ENCODE results near the gene NIPA2. TPM values are rescaled to one million over a fixed set of nuclear protein-coding genes. Genes with fewer than 3 reads are reported as not detected.
A peak's percentile ranks its signal among the peaks of the same experiment; 100 is the strongest.

The NIPA2 gene
- total RNA-seq, 1 experiment from 2014 or later = 87.2 TPM

DNA sequence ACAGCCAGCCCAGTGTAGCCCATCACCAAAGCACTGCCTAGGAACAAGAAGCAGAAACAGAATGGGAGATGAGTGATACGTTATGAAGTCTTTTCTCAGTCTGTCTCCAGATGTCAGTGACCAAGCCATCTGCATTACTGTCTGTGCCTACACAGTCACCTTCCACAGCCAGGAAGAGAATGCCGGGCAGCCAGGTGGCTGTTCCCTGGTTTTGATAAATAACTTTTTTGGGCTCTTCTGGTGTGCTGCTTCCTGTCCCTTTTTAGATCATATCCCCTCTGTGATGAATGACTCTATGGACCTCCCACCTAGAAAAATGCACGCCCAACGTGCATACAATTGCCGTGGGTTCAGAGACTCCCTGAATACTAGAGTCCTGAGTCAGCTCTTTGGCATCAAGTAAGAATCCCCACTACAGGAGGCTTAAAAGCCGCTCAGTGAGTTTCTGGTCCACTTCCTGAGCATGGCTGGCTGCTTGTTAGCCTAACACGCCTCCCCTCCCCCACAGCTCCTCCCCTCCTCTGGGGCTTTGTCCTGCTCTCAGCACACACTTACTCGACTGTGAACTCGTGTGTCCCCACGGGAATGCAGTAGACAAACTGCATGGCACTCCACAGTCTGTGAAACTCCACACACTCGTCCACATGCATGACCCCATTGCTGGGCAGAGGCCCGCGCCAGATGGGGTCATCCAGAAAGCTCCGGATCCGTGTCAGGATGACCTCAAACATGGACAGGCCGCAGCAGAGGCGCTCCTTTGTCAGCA lies 34.7 kb downstream of the NIPA2 start:
- no peaks in the 10 kb centered on the region for H3K9me3 ChIP-seq (ENCODE audit: low read depth, low read length, poor library complexity, severe bottlenecking)
- TF ChIP-seq EZH2 (IDR thresholded peaks at IDR 0.05; ENCODE audit: borderline replicate concordance, low read depth, low read length, poor library complexity, severe bottlenecking) = no peak
- TF ChIP-seq, protein P1, sequence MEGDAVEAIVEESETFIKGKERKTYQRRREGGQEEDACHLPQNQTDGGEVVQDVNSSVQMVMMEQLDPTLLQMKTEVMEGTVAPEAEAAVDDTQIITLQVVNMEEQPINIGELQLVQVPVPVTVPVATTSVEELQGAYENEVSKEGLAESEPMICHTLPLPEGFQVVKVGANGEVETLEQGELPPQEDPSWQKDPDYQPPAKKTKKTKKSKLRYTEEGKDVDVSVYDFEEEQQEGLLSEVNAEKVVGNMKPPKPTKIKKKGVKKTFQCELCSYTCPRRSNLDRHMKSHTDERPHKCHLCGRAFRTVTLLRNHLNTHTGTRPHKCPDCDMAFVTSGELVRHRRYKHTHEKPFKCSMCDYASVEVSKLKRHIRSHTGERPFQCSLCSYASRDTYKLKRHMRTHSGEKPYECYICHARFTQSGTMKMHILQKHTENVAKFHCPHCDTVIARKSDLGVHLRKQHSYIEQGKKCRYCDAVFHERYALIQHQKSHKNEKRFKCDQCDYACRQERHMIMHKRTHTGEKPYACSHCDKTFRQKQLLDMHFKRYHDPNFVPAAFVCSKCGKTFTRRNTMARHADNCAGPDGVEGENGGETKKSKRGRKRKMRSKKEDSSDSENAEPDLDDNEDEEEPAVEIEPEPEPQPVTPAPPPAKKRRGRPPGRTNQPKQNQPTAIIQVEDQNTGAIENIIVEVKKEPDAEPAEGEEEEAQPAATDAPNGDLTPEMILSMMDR (conservative IDR thresholded peaks at IDR 0.05; ENCODE audit: low read depth, low read length) = no peak
- peaks cover 3% of the 10 kb centered on the region for H3K4me1 ChIP-seq (ENCODE audit: insufficient read depth, low read length, poor library complexity, severe bottlenecking)
- H3K36me3 ChIP-seq (ENCODE audit: insufficient read depth, low read length, poor library complexity, severe bottlenecking) = peaks cover 55% of the 10 kb centered on the region
- BruUV-seq (replicated peaks) = no TSS peak
- no peaks in the 10 kb centered on the region for H3K27me3 ChIP-seq (replicated peaks; ENCODE audit: insufficient read depth, low read depth, low read length, poor library complexity)
- ChIA-PET POLR2A (ENCODE audit: low non-redundant PET) (no interaction called here), CTCF (no interaction called here)
- peak overlapping the region; percentile 56 for H3K27ac ChIP-seq (ENCODE audit: low read depth, low read length, poor library complexity, severe bottlenecking)
- H3K4me3 ChIP-seq (ENCODE audit: low read depth, low read length, poor library complexity, severe bottlenecking) = no peak overlapping the region
- peak; percentile 85 for DNase-seq (ENCODE audit: low spot score)
- intact Hi-C loops (cut with micrococcal nuclease; ENCODE audit: unreplicated experiment) = loop anchor here (5.0 kb wide), 2 partner anchors 34 to 36 kb away; partner anchors contain the start of gene NIPA2

DNA sequence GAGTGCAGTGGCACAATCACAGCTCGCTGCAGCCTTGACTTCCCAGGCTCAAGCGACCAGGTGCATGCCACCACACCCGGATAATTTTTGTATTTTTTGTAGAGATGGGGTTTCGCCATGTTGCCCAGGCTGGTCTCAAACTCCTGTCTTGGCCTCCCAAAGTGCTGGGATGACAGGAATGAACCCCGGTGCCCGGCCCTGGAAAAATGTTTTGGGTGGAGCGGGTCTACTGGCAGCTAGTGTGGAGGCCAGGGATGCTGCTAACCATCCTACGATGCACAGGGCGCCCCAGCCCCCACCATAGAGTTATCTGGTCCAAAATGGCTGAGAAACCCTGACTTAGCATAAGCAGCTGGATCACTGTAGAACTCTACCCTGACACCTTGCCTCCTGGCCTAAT lies 35.4 kb downstream of the NIPA2 start:
- peaks cover 48% of the 10 kb centered on the region for H3K36me3 ChIP-seq (ENCODE audit: insufficient read depth, low read length, poor library complexity, severe bottlenecking)
- ChIA-PET CTCF (no interaction called here), POLR2A (ENCODE audit: low non-redundant PET) (no interaction called here)
- H3K4me3 ChIP-seq (ENCODE audit: low read depth, low read length, poor library complexity, severe bottlenecking) = no peak overlapping the region
- DNase-seq (ENCODE audit: low spot score) = no peak
- no peaks in the 10 kb centered on the region for H3K9me3 ChIP-seq (ENCODE audit: low read depth, low read length, poor library complexity, severe bottlenecking)
- intact Hi-C loops (cut with micrococcal nuclease; ENCODE audit: unreplicated experiment) = loop anchor here (5.0 kb wide), 2 partner anchors 33 to 37 kb away; partner anchors contain the start of gene NIPA2
- peak overlapping the region; percentile 56 for H3K27ac ChIP-seq (ENCODE audit: low read depth, low read length, poor library complexity, severe bottlenecking)
- peaks cover 3% of the 10 kb centered on the region for H3K4me1 ChIP-seq (ENCODE audit: insufficient read depth, low read length, poor library complexity, severe bottlenecking)
- no peak for TF ChIP-seq EZH2 (IDR thresholded peaks at IDR 0.05; ENCODE audit: borderline replicate concordance, low read depth, low read length, poor library complexity, severe bottlenecking)
- TF ChIP-seq, protein P1 (conservative IDR thresholded peaks at IDR 0.05; ENCODE audit: low read depth, low read length) = no peak
- no TSS peak for BruUV-seq (replicated peaks)
- no peaks in the 10 kb centered on the region for H3K27me3 ChIP-seq (replicated peaks; ENCODE audit: insufficient read depth, low read depth, low read length, poor library complexity)

- POLR2A ChIA-PET (ENCODE audit: low non-redundant PET) = no interaction called here
- CTCF ChIA-PET = no interaction called here
- H3K36me3 ChIP-seq (ENCODE audit: insufficient read depth, low read length, poor library complexity, severe bottlenecking) = peaks cover 44% of the 10 kb centered on the region
Observed at GRCh38 chr15:22874256-22874655, 35.8 kb downstream of the NIPA2 start.

More at GRCh38 chr15:22874256-22874655, 35.8 kb downstream of the NIPA2 start:
- no peaks in the 10 kb centered on the region for H3K9me3 ChIP-seq (ENCODE audit: low read depth, low read length, poor library complexity, severe bottlenecking)
- DNase-seq (ENCODE audit: low spot score) = no peak
- no peak for TF ChIP-seq EZH2 (IDR thresholded peaks at IDR 0.05; ENCODE audit: borderline replicate concordance, low read depth, low read length, poor library complexity, severe bottlenecking)
- TF ChIP-seq, protein P1 (conservative IDR thresholded peaks at IDR 0.05; ENCODE audit: low read depth, low read length) = no peak
- H3K4me3 ChIP-seq (ENCODE audit: low read depth, low read length, poor library complexity, severe bottlenecking) = no peak overlapping the region
- H3K27ac ChIP-seq (ENCODE audit: low read depth, low read length, poor library complexity, severe bottlenecking) = no peak overlapping the region
- intact Hi-C loops (cut with micrococcal nuclease; ENCODE audit: unreplicated experiment) = loop anchor here (5.0 kb wide), 2 partner anchors 33 to 37 kb away; partner anchors contain the start of gene NIPA2
- no peaks in the 10 kb centered on the region for H3K27me3 ChIP-seq (replicated peaks; ENCODE audit: insufficient read depth, low read depth, low read length, poor library complexity)
- no TSS peak for BruUV-seq (replicated peaks)
- H3K4me1 ChIP-seq (ENCODE audit: insufficient read depth, low read length, poor library complexity, severe bottlenecking) = peaks cover 3% of the 10 kb centered on the region
